ENCODE data around the gene F7.

DNA sequence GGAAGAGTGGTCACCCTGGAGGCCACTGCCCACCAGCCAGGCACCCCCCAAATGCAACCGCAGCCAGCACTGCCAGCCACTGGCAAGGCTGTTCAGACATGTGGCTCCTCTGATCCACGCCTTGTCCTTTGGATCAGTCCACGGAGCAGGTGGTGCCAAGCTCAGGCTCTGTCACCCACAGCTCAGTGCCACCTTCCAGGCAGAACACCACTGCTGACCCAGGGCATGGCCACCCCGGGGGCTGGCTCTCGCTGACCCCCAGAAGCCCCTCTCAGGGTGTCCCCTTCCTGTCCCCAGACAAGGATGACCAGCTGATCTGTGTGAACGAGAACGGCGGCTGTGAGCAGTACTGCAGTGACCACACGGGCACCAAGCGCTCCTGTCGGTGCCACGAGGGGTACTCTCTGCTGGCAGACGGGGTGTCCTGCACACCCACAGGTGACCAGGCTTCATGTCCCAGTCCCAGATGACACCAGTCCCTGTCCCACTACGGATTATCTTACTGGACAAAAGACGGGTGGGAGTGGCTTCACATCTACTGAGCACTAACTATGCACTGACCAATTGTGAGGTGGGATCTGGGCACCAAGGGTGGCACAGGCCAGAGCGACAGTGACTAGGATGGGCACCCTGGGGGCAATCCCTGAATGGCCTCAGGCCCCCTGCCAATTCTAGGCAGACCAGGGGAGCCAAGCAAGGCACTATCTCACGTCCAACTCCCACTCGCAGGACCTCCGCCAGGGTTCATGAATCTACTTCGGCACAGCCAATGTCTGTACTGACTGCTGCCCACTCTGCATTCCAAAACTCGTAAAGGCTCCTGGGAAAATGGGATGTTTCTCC is 10.0 kb downstream of the F7 start:
- TF ChIP-seq, protein P1, sequence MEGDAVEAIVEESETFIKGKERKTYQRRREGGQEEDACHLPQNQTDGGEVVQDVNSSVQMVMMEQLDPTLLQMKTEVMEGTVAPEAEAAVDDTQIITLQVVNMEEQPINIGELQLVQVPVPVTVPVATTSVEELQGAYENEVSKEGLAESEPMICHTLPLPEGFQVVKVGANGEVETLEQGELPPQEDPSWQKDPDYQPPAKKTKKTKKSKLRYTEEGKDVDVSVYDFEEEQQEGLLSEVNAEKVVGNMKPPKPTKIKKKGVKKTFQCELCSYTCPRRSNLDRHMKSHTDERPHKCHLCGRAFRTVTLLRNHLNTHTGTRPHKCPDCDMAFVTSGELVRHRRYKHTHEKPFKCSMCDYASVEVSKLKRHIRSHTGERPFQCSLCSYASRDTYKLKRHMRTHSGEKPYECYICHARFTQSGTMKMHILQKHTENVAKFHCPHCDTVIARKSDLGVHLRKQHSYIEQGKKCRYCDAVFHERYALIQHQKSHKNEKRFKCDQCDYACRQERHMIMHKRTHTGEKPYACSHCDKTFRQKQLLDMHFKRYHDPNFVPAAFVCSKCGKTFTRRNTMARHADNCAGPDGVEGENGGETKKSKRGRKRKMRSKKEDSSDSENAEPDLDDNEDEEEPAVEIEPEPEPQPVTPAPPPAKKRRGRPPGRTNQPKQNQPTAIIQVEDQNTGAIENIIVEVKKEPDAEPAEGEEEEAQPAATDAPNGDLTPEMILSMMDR (IDR thresholded peaks at IDR 0.05) = no peak
- no peak for TF ChIP-seq ZFX (IDR thresholded peaks at IDR 0.05; ENCODE audit: borderline replicate concordance)

All from 22Rv1 (cell line).